Ramos (cell line): Measurements from ENCODE around the gene GRIN1.

Experiments
- in situ Hi-C: fragments of 300-500 bp; cut with MboI; formaldehyde crosslinking; loops from one replicate; pipeline ENCODE4 v1.14.3; 2022; ENCODE audit warnings: low sequenced_read_pairs; ENCODE audit not compliant: unreplicated experiment

GRIN1 gene

GRCh38 chr9:137161558-137162486 is 22.9 kb downstream of the GRIN1 start:
- in situ Hi-C loops: no loop called here

GRCh38 chr9:137162505-137163364 is 23.8 kb downstream of the GRIN1 start:
- in situ Hi-C loops: no loop called here

GRCh38 chr9:137163365-137163715 is 24.4 kb downstream of the GRIN1 start:
- in situ Hi-C loops: no loop called here

- in situ Hi-C loops: no loop called here
These were observed 24.9 kb downstream of the GRIN1 start for GRCh38 chr9:137163805-137164204.

DNA sequence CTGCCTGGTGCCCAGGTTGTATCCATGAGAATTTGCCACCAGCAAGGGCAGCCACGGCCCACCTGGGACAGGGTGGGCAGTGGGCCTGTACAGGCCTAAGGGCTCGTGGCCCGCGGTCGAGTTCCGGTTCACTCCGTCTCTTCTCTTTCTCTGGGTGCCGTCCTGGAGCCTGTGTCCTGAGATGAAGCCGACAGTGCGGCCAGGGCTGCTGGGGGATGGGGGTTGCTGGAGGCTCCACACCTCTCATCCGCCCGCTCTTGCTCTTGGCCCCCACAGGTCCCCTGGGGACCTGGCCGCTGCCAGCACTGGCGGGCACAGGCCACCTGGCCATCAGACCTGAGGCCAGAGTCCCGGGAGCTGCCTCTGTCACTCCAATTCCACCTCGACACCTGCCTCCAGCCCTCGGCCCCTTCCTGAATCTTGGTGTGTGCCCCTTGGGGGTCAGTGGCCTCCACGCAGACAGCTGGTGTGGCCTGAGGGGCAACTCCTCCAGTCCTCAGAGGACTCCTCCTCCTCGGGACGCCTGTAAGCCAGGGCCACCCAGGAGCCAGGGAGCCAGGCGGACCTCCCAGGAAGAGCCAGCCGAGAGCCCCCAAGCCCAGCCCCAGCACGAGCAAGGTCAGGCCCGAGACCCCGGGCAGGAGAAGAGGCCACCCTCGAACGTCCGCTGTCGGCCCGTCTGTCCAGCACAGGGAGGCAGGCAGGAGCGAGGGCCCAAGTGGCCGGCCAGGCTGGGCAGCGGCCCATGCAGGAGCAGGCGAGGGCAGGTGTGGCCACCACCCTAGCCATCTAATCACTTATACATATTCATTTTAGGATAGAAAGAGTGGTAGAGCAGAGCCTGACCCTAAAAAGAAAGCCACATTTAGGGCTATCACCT is 25.7 kb downstream of the GRIN1 start:
- in situ Hi-C loops: no loop called here

- in situ Hi-C loops: no loop called here
These were observed 26.4 kb downstream of the GRIN1 start for GRCh38 chr9:137165250-137165836.

GRCh38 chr9:137166380-137167229 is 27.7 kb downstream of the GRIN1 start:
- in situ Hi-C loops: no loop called here

GRCh38 chr9:137167277-137167746 is 28.4 kb downstream of the GRIN1 start:
- in situ Hi-C loops: no loop called here

- in situ Hi-C loops: no loop called here
These were observed 29.0 kb downstream of the GRIN1 start for GRCh38 chr9:137167747-137168572.

DNA sequence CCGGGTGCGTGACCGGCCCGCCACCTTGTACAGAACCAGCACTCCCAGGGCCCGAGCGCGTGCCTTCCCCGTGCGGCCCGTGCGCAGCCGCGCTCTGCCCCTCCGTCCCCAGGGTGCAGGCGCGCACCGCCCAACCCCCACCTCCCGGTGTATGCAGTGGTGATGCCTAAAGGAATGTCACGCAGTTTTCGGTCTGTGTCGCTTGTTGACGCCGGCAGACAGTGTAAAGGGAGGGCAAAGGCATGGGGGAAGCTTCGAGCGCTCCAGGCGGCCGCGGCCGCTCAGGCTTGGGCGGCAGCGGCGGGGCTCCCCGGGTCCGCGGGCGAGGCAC is 29.6 kb downstream of the GRIN1 start:
- in situ Hi-C loops: no loop called here

- in situ Hi-C loops: no loop called here
These were observed 30.2 kb downstream of the GRIN1 start for GRCh38 chr9:137168904-137169856.

GRCh38 chr9:137169896-137170358 is 31.0 kb downstream of the GRIN1 start, which contains the start of gene LRRC26:
Gene LRRC26, minus strand, starts transcription at chr9:137170051. Its CDS starts 108 bp downstream, at chr9:137169943.
- in situ Hi-C loops: no loop called here

DNA sequence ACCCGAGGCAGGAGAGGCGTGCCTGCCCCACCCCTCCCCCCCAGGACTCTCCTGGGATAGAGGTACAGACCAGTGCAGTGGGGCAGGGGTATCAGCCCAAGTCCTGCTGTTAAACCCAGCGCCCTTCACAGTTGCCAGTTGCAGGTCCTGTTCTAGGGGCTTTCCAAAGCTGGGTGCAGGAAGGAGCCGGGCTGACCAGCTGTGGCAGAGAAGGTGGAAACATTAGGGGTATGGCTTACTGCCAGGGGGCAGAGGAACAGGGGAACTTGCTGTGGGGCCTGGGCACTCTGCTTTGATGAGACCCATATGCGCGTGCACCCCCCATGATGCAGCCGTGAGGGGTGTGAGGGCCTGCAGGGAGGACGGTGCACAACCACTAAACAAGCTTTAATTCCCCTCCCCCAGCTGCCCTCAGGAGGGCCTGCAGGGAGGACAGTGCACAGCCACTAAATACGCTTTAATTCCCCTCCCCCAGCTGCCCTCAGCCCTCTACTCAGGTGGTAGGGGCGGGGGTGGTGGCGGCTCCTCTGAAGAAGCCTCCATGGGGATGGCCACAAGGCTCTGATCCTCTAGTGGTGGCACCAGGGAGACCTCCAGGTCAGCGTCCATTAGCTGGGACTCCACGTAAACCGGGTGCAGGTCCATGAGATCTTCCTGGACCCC is 31.7 kb downstream of the GRIN1 start:
- in situ Hi-C loops: no loop called here

GRCh38 chr9:137171149-137171900 is 32.4 kb downstream of the GRIN1 start:
- in situ Hi-C loops: no loop called here

DNA sequence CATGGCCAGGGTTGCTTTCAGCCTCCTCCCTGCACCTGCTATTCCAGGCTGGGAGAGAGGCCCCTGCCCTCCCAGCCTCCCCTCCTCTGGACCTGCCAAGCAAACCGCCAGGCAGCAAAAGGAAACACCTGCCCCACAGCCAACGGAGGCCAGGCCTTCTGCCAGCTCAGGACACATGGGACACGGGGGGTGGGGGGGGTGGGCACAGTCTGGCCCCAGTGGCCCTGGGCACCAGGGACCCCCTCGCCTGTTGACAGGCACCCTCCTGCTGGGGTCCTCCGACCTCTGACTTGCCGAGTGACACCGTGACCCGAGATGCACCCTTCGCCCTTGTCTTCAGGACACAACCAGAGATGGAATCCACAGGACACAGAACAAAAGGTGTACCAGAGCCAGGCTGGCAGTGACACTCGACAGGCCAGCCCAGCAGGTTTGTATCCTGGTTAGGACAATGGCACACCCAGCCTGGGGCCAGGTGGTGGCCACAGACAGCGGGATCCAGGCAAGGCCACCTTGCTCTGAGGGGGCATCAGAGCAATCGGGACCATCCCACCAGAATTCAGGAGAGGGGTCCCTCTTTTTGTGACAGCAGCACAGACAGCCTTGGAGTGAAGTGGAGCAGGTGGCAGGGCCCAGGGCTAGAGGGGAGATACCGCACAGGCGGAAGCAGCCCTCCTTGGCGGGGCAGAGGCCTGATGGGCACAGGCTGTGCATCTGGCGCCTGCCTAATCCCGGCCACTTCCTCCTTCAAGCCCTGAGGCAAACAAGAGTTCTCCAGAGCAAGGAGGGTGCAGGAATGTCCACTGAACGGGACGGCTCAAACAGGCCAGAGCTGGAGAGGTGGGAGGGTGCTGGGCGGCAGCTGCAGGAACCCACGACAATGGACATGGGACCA is 34.2 kb downstream of the GRIN1 start:
- in situ Hi-C loops: no loop called here
